Measurements from ENCODE around the gene MYO9B. TPM values are rescaled to one million over a fixed set of nuclear protein-coding genes. Genes with fewer than 3 reads are reported as not detected.

MYO9B gene
- total RNA-seq, 1 donor from 2014 or later = 123 TPM

- Histone ChIP-seq H3K36me3 (ENCODE audit: insufficient read depth, low read length) (peaks cover 2% of the 10 kb centered on the region), H2AFZ (ENCODE audit: low read depth, low read length) (no peak overlapping the region), H3K9ac (ENCODE audit: low read length) (peak overlapping the region; percentile 37), H3K4me1 (ENCODE audit: insufficient read depth, low read length) (peaks cover 18% of the 10 kb centered on the region), H3K4me2 (ENCODE audit: low read length) (peak overlapping the region; percentile 57), H3K27me3 (ENCODE audit: insufficient read depth, low read length) (no peaks in the 10 kb centered on the region), H3K4me3 (ENCODE audit: insufficient read depth, low read depth, low read length) (no peak overlapping the region), H3K9me3 (ENCODE audit: insufficient read depth, low read depth, low read length) (no peaks in the 10 kb centered on the region), H3K79me2 (ENCODE audit: insufficient read depth, low read length) (peaks cover 74% of the 10 kb centered on the region), H4K20me1 (ENCODE audit: insufficient read depth, low read length) (peaks cover 64% of the 10 kb centered on the region), H3K27ac (ENCODE audit: low read depth, low read length) (peak overlapping the region; percentile 44)
- DNase-seq (ENCODE audit: low read depth) (no peak), FAIRE-seq (no peak)
- Mint-ChIP-seq H3K4me1 (ENCODE audit: low read depth, unreplicated experiment) (peaks cover 21% of the 10 kb centered on the region), H3K4me3 (ENCODE audit: unreplicated experiment) (no peak overlapping the region), H3K9me3 (ENCODE audit: unreplicated experiment) (peaks cover 5% of the 10 kb centered on the region), H3K36me3 (ENCODE audit: low read depth, unreplicated experiment) (peaks cover 16% of the 10 kb centered on the region), H3K27ac (ENCODE audit: unreplicated experiment) (peak overlapping the region; percentile 83), H3K27me3 (ENCODE audit: low read depth, unreplicated experiment) (no peaks in the 10 kb centered on the region)
- TF ChIP-seq EZH2 (IDR thresholded peaks at IDR 0.05; ENCODE audit: insufficient read depth, low read length) (no peak), CTCF (IDR thresholded peaks at IDR 0.05; ENCODE audit: insufficient read depth, low read depth, low read length) (no peak)
Observed at GRCh38 chr19:17125728-17126677, 50.4 kb downstream of the MYO9B start.

- Mint-ChIP-seq H3K27ac (ENCODE audit: unreplicated experiment) (no peak overlapping the region), H3K4me1 (ENCODE audit: low read depth, unreplicated experiment) (peaks cover 22% of the 10 kb centered on the region), H3K4me3 (ENCODE audit: unreplicated experiment) (no peak overlapping the region), H3K27me3 (ENCODE audit: low read depth, unreplicated experiment) (no peaks in the 10 kb centered on the region), H3K36me3 (ENCODE audit: low read depth, unreplicated experiment) (peaks cover 16% of the 10 kb centered on the region), H3K9me3 (ENCODE audit: unreplicated experiment) (peaks cover 3% of the 10 kb centered on the region)
- H3K9ac ChIP-seq (ENCODE audit: low read length) = no peak overlapping the region
- no peaks in the 10 kb centered on the region for H3K27me3 ChIP-seq (ENCODE audit: insufficient read depth, low read length)
- H3K79me2 ChIP-seq (ENCODE audit: insufficient read depth, low read length) = peaks cover 66% of the 10 kb centered on the region
- peaks cover 18% of the 10 kb centered on the region for H3K4me1 ChIP-seq (ENCODE audit: insufficient read depth, low read length)
- H3K4me3 ChIP-seq (ENCODE audit: insufficient read depth, low read depth, low read length) = no peak overlapping the region
- H3K4me2 ChIP-seq (ENCODE audit: low read length) = no peak overlapping the region
- no peaks in the 10 kb centered on the region for H3K9me3 ChIP-seq (ENCODE audit: insufficient read depth, low read depth, low read length)
- DNase-seq (ENCODE audit: low read depth) = no peak
- no peak for FAIRE-seq
- peaks cover 2% of the 10 kb centered on the region for H3K36me3 ChIP-seq (ENCODE audit: insufficient read depth, low read length)
- no peak overlapping the region for H2AFZ ChIP-seq (ENCODE audit: low read depth, low read length)
- no peak overlapping the region for H3K27ac ChIP-seq (ENCODE audit: low read depth, low read length)
- no peak for TF ChIP-seq CTCF (IDR thresholded peaks at IDR 0.05; ENCODE audit: insufficient read depth, low read depth, low read length)
- no peak for TF ChIP-seq EZH2 (IDR thresholded peaks at IDR 0.05; ENCODE audit: insufficient read depth, low read length)
- H4K20me1 ChIP-seq (ENCODE audit: insufficient read depth, low read length) = peaks cover 48% of the 10 kb centered on the region
Observed at GRCh38 chr19:17127671-17128070, 52.1 kb downstream of the MYO9B start.

GRCh38 chr19:17128403-17128802 is 52.8 kb downstream of the MYO9B start:
- Histone ChIP-seq H3K9ac (ENCODE audit: low read length) (no peak overlapping the region), H3K9me3 (ENCODE audit: insufficient read depth, low read depth, low read length) (no peaks in the 10 kb centered on the region), H3K79me2 (ENCODE audit: insufficient read depth, low read length) (peaks cover 64% of the 10 kb centered on the region), H3K36me3 (ENCODE audit: insufficient read depth, low read length) (peaks cover 2% of the 10 kb centered on the region), H4K20me1 (ENCODE audit: insufficient read depth, low read length) (peaks cover 41% of the 10 kb centered on the region), H3K4me2 (ENCODE audit: low read length) (no peak overlapping the region), H3K4me1 (ENCODE audit: insufficient read depth, low read length) (peaks cover 18% of the 10 kb centered on the region), H3K4me3 (ENCODE audit: insufficient read depth, low read depth, low read length) (no peak overlapping the region), H3K27ac (ENCODE audit: low read depth, low read length) (no peak overlapping the region), H3K27me3 (ENCODE audit: insufficient read depth, low read length) (no peaks in the 10 kb centered on the region), H2AFZ (ENCODE audit: low read depth, low read length) (no peak overlapping the region)
- DNase-seq (ENCODE audit: low read depth) (no peak), FAIRE-seq (no peak)
- H3K27me3 Mint-ChIP-seq (ENCODE audit: low read depth, unreplicated experiment) = no peaks in the 10 kb centered on the region
- H3K9me3 Mint-ChIP-seq (ENCODE audit: unreplicated experiment) = peaks cover 3% of the 10 kb centered on the region
- H3K27ac Mint-ChIP-seq (ENCODE audit: unreplicated experiment) = no peak overlapping the region
- no peak overlapping the region for H3K4me3 Mint-ChIP-seq (ENCODE audit: unreplicated experiment)
- peaks cover 19% of the 10 kb centered on the region for H3K36me3 Mint-ChIP-seq (ENCODE audit: low read depth, unreplicated experiment)
- peaks cover 22% of the 10 kb centered on the region for H3K4me1 Mint-ChIP-seq (ENCODE audit: low read depth, unreplicated experiment)
- TF ChIP-seq CTCF (IDR thresholded peaks at IDR 0.05; ENCODE audit: insufficient read depth, low read depth, low read length) (no peak), EZH2 (IDR thresholded peaks at IDR 0.05; ENCODE audit: insufficient read depth, low read length) (no peak)
